NOMO-1 treated with dmso at 0.1 percent for 144 hours (cell line): ENCODE data around the gene LRRC25.

Experiments
- DNase-seq: peaks from one replicate; lab custom pipeline; 2025; ENCODE audit not compliant: unreplicated experiment; lab: John Stamatoyannopoulos, UW

Gene LRRC25

DNA sequence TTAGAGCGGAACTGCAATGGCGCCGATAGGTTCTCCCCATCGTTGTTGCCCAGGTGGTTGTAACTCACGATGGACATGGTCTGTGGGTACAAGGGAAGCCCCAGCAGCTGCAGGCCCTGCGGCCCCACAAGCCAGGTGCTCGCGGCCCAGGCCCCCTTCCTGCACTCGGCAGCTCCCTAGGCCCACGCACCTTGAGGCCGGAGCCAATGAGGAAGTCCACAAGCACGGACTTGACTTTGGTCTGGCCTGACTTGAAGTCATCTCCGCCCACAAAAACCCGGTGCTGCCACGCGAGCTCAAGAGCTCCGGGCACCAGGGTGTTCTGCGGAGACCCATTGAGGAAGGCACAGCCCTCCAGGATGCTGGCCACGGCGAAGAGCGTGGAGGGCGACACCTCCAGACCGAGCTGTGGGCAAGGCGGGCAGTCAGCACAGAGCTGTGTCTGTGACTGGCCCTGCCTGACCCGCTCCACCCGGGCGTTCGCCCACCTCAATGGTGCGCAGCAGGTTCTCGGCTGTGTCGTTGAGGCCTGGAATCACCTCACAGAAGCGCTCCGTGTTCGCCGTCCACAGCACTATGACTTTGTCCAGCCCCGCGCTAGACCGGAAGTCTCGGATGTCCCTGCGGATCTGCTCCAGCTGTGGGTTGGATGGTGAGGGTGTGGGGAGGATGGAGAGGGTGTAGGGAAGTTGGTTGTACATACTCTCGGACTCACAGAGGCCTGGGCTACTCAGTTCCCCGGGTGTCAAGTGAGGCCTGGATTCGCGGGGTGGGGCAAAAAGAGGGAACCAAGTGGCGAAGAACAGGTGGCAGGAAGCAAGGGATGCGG lies 38.6 kb upstream of the LRRC25 start:
- no peak for DNase-seq

DNA sequence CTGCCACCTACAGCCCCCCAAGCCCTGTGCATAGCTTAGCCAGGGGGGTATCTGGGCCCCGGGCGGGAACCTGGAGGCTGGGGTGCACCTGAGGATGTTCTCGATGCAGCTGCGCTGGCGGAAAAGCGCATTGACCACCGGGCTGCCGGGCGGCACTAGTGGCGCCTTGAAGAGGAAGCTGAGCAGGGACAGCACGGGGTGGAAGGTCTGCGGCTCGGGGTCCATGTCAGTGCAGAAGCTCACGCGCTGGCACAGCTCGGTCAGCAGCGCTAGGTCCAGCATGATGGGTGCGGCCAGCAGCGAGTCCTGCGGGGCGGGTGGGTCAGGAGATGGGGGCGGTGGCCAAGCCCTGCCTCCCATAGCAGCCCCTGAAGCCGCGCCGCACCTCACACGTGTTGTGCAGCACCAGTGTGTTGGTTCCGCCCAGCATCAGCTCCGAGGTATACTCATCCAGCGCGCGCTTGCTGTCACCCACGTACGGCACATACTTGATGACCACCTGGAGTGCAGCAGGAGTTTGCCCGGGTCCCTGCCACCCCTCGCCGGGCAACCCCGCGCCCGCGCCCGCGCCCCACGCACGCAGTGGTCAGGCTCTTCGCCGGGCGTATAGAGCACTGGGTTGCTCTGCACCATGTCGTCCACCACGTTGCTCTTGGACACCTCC lies 37.9 kb upstream of the LRRC25 start:
- DNase-seq, result no peak

DNA sequence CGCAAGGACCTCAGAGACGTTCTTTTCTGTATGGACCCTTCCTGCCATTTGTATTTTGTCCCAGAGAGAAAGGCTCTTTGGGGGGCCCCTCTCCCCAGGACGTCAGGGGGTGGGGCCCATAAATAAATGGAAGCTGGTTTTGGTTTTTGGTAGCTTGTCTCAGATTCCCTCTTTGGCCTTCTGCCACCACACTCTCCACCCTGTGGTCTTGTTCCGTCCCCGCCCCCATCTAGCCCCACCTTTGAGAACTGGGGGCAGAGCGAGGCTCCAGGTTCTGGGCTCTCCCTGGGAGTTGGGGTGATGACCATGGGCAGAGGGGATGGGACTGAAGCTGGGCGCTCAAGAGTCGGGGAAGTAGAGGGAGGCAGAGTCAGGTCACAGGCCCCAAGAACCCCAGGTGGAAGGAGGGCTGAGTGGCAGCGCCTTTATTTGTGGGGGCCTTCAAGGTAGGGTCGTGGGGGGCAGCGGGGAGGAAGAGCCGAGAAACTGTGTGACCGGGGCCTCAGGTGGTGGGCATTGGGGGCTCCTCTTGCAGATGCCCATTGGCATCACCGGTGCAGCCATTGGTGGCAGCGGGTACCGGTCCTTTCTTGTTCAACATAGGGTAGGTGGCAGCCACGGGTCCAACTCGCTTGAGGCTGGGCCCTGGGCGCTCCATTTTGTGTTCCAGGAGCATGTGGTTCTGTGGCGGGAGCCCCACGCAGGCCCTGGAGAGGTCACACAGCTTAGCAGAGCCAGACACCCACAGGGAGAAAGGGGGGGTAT lies 37.2 kb upstream of the LRRC25 start:
- DNase-seq, result no peak

DNA sequence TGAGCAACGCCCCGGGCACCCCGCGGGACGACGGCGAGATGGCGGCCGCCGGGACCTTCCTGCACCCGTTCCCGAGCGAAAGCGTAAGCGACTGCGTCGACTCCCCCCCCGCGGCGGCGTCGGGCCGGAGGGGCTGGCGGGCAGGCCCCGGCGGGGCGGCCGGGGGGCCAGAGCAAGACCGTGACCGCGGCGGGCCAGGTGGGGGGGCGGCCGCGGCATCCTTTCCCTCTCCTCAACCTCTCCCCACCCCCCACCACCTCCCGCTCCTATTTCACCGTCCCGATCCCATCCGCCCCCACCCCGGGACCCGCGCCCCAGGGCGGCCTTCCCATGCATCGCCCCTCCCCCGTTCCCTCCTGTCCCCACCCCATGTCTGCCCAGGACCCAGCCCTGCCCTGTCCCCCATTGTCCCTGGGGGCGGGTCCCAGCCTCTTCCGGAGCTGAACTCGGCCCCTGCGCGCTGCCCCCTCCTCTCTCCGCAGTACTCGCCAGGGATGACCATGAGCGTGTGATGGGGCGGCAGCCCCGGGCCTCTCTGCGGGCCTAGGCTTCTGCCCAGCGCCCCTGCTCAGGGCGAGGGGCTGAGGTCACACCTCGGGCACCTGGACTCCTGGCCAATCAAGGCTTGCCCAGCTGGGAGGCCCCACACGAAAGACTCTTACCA lies 36.4 kb upstream of the LRRC25 start:
- no peak for DNase-seq

DNA sequence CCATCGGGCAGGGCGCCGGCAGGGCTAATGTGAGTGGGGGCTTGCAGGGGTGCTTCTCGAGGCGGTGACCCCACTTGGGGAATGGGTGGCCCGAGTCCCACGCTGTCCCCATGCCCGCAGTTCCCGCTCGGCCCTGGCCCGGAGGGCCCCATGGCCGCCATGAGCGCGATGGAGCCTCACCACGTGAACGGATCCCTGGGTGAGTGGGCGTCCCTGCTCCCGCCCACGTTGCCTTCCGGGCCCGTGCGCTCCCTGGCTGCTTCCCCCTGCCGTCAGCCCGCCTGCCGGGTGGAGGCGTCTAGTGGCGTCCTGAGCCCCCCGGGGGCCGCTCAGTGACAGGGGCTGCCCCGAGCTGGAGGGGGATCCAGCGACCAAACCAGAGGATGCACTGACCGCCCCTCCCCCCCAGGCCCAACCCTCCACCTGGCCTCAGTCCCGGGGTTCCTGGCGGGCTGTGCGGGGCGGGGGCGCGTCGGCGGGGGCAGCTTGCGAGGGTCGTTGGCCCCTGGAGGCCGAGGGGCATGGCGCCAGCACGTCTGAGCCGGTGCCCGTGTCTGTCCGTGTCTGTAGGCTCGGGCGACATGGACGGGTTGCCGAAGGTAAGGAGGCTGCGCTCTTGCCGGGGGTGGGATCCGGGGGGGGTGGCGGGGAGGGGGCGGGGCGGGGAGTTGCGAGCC lies 35.7 kb upstream of the LRRC25 start:
- DNase-seq, result no peak

DNA sequence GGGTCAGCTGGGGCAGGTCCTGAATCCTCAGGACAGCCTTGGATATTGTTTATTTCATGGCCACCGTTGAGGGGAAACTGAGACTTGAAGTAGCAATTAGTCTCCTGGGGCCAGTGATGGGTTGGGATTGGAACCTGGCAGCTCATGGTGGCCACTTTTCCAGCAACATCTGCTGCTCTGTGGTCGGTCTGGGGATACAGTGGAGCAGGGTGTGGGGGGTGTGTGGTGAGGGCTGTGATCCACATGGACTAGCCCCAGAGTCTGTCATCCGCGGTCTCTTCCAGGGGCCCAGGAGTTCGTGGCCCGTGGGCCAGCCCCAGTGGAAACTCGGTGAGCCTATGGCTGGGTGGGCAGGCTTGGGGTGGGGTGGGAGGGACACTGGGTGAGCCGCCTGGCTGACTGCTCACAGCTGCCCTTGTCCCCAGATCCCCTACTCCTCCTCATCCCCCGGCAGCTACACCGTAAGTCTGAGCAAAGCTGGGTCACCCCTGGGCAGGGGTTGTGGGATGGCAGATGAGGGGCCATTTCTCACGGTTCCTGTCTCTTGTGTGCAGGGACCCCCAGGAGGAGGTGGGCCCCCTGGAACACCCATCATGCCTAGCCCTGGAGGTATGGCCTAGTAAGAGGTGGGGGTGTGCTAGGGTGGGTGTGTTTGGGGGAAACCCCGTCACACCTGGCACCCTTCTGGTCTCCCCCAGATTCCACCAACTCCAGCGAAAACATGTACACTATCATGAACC lies 35.0 kb upstream of the LRRC25 start:
- DNase-seq, result no peak

DNA sequence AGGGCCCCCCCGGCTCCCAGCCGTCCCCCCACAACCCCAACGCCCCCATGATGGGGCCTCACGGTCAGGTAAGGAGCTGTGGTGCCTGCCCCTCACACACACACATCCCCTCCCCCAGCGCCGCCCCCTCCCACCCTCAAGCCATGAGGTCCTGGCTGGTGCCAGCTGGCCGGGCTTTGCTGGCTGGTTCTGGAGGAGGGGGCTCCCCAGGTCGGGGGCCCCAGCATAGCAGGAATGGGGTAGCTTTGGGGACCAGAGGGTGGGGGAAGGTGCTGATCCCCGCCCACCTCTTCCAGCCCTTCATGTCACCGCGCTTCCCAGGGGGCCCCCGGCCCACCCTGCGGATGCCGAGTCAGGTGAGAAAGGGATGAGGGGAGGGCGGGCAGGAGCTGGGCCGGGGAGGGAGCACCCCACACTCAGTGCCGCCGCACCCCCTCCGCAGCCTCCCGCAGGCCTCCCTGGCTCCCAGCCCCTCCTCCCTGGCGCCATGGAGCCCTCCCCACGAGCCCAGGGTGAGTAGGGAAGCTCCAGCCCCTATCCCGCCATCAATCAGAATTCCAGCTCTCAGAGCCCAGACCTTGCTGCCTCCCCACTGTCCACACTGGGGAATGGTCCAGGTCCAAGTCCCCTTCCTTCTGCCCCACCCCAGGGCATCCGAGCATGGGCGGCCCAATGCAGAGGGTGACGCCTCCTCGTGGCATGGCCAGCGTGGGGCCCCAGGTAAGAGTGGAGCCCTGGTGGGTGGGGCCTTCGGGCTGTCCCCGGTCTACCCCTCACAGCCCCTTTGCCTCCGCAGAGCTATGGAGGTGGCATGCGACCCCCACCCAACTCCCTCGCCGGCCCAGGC lies 34.2 kb upstream of the LRRC25 start:
- DNase-seq, result no peak

DNA sequence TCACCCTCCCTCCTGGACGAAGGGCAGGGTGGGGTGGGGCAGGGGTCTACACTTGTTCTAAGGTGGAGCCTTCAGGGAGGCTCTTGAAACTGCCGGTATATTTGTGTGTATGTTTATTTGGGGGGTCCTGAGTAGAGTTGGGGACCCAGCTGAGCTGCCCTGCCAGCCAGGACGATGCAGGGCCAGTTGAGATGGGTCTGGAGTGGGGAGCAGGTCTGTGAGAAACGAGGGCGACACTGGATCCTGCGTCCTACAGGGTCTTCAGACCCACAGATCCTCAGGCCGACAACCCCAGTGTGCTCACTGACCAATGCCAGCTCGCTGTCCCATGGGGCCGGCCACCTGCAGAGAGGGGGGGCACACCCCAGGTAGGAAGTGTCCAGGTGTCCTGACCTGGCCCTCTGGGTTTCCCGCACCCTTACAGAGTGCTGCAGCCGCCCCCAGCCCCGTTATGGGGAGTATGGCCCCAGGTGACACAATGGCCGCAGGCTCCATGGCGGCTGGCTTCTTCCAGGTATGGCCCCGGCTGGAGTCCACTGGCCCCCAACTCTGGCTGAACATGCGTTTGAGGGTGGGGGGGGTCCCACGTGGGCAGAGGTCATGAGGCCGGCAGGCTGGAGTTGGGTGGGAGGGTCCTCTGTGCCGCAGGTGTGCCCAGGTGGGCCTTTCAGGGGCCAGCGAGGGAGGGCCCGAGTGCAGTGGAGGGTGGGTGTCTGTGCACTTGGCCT lies 33.2 kb upstream of the LRRC25 start:
- DNase-seq, result no peak

DNA sequence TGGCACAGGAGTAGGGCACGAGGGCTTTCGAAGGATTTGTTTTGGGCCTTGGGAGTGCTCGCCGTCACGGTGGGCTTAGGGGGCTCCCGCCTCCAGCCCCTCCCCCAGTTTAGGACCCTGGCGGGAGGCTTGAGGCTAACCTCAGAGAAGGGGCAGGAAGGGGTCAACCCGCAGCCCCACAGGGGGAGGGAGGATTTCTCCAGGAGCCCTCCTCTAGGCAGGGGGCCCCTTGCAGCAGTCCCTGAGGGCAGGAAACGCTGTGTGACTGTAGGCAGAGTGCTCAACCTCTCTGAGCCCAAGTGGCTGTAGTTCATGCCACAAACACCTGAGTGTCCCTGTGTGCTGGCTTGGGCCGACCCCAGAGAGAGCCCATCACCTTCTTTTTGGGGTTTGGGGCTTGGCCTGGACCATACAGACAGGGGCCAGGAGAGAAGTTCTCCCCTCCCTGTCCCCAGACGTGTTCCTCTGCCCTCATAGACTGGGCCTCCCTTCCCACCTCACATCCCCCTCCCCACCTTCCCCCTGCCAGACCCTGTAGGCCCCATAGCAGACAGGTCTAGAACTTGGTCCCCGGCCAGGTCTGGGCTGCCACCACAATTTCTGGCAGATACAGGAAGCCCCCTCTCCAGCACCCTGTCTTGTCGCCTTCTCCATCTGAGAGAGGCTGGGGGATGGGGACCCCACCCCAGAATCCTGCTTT lies 32.4 kb upstream of the LRRC25 start:
- no peak for DNase-seq

DNA sequence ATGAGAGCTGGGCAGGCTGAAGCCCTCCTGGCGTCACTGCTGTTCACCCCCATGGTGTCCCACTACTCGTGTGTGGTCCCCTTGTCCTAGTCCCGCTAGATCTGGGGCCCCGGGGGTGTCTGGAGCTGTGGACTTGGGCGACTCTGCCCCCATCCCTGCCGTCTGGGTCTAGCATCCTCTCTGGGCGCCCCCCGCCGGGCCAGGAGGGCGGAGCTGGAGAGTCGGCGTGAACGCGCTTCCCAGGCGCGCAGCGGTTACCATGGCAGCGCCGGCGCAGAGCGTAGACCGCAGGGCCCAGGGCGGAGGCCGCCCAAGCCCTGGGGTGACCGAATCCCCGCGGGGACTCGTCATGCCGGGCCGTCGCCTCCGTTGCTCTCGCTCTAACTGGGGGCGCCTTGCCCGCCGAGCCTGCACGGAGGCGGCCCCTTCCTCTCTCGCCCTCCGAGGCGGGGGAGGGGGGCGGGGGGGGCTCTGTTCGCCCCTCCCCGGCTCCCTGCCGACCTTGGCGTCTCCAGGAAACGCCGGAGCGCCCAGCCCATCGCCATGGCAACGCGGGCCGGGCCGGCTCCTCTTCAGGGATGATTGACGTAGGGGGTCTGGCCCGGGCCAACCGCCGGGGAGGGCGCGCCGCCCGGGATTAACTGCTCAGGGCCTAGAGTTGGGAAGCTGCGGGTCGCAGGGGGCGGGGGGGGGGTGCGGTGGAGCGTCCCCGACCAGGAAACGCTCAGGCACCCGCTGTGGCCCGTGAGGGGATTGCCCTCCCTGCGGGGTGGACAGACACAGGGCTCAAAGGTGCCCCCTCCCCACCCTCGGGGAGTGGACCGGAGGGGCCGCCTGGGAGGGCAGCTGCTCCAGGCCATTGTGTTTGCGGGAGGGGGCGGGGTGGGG lies 31.6 kb upstream of the LRRC25 start:
- DNase-seq, result no peak

DNA sequence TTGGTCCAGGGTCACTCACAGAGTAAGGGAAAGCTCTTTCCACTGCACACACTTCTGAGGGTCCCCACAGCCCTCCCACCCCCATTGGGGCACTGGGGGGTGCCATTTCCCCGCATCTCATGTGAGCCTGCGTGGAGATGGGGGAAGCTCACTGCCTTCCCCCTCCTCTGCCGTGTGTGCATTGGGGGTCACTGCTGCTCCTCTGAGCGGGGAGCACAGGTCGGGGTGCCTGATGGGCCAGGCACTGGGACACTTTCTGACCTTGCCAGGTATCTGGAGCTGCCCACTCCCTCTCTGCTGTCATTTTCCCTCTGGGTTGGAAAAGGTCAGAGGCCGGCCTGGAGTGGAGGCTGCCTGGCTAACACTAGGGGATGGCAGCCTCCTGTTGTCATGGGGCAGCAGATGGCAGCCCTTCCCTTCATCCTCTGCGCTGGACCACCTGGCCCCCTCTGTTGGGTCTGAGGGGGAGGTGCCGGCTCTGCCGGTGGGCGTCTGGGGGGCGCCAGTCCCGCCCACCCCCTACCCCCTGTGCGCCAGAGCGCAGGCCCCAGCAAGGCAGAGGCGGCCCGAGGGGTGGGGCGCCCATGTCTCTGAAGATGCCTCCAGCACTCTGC lies 30.9 kb upstream of the LRRC25 start:
- DNase-seq, result no peak

DNA sequence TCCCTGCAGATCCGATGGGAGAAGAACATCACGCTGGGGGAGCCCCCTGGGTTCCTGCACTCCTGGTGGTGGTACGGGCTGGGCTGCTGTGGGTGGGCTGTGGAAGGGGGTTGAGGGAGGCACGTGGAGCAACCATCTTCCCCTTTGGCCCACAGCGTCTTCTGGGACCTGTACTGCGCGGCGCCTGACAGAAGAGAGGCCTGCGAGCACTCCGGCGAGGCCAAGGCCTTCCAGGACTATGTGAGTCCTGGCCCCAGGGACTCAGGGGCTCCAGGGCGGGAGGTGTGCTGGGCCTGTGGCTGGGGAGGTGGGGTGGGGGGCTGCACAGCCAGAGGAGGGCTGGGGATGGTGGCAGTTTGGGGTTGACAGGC lies 30.3 kb upstream of the LRRC25 start:
- DNase-seq, result no peak

DNA sequence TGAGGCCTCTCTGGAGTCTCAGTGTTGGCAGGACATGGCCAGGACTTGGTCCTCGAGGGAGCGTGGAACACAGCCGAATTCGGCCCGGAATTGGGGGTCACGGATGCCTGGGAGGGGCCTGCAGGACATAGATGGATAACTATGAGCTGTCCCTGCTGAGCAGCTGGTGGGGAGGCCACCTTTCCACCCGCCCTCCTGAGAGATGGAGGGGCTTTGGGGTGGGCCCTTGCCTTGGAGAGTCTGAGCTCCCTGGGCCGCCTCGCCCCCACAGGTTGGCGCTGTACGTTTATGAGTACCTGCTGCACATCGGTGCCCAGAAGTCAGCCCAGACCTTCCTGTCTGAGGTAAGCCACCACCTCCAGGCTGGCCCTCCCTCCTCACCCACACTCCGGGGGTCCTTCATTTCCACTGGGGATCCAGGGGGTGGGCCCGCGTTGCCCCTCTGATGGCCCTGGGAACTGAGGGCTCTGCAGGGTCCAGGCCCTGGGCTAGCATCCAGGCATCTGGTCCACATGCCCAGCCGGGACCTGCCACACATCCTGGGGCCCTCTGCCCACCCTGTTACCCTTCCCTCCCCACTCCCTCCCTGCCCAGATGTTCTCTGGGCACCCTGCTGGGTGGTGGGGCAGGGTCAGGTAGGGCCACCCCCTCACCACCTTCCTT lies 29.8 kb upstream of the LRRC25 start:
- DNase-seq, result no peak

DNA sequence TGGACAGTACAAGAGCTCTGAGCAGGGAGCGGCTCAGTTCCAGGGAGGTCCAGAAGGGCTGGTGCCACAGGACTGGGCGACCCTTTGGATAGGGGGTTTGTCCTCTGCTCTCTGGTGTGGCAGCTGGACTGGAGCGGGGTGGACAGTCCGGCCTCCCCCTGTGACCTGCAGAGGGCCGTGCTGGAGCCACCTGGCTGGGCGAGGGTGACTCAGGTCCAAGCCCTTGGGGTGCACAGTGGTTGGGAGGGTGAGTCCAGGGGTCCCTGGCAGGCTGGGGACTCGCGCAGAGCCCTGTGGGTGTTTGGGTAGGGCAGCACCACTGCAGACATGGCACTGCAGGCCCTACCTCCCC lies 29.0 kb upstream of the LRRC25 start:
- DNase-seq, result no peak

DNA sequence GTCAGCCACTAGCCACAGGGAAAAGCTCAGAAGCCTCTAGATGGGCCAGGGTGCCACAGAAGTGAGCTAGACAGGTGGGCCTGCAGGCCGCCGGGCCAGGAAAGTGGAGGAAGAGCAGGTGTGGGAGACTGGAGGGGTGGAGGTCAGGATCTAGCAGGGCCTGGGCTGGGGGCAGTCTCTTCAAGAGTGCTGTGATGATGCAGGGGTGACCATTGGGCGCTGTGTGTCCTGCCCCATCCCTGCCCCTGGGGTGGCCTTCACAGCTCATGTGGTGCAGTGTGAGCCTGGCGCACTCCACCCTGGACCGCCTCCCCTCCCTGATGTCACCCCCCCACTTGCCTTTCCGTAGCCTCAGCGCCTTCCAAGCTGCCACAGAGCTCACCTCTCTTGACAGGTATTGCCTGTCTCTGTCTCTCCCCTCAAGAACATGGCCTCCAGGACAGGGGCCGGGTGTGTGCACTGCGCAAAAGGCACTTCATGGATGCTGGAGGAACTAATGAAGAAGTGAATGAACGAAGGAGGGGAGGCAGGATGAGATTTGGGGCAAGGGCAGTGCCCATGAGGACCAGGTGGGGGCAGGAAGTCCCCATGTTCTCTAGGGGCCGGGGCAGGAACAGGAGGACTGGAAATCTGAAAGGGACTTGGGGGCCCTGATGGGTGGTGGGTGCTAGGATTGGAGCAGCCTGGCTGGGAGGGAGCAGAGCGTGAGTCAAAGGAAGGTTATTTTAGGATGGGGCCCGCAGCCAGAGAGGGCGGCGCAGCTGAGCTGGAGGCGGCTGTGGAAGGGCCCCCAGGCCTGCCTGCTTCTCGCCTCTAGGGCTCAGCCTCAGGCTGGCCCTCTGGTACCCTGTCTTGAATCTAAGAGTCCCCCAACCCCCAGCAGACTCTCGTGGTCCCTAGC lies 28.3 kb upstream of the LRRC25 start:
- no peak for DNase-seq
